ENCODE measurements around the gene NT5E.

GRCh38 chr6:85469276-85470022 lies 19.6 kb downstream of the NT5E start:
- no peak for TF ChIP-seq SP1 (CRISPR knock-in tag; conservative IDR thresholded peaks at IDR 0.05)
- TF ChIP-seq CTCF (IDR thresholded peaks at IDR 0.05), result no peak

Measured in WTC11 (cell line).